Esophagus squamous epithelium (tissue), 4 donors: ENCODE data around the gene KCTD12.

ENCODE experiments used
- CTCF ChIP-seq, 6 experiments: fragments of 450-650 bp in 4 of 6; fragments of 200-600 bp in 2 of 6; sonication (generic) in 2 of 6; IDR thresholded peaks; one replicate each; pipeline ENCODE4 v1.5.1; 2016 to 2019; ENCODE audit warnings: antibody characterized with exemption in 6 of 6, mild to moderate bottlenecking in 4 of 6, moderate library complexity in 4 of 6
- POLR2A ChIP-seq, 4 donors: fragments of 450-650 bp; IDR thresholded peaks; one replicate each; pipeline ENCODE4 v1.6.1; 2017; ENCODE audit warnings: antibody characterized with exemption in 4 of 4, mild to moderate bottlenecking in 4 of 4, moderate library complexity in 3 of 4

GRCh38 chr13:76853481-76853880, 32.7 kb downstream of the KCTD12 start:
- TF ChIP-seq CTCF (IDR thresholded peaks at IDR 0.05) (no peak), POLR2A (IDR thresholded peaks at IDR 0.05) (no peak)
